Measurements from ENCODE around the gene INPP4B. TPM values are rescaled to one million over a fixed set of nuclear protein-coding genes. Genes with fewer than 3 reads are reported as not detected.
A peak's percentile ranks its signal among the peaks of the same experiment; 100 is the strongest.

The INPP4B gene
- total RNA-seq, 1 experiment from 2014 or later, result 53.7 TPM

- no peak for TF ChIP-seq EZH2 (IDR thresholded peaks at IDR 0.05; ENCODE audit: low read depth)
- TF ChIP-seq, protein P1, sequence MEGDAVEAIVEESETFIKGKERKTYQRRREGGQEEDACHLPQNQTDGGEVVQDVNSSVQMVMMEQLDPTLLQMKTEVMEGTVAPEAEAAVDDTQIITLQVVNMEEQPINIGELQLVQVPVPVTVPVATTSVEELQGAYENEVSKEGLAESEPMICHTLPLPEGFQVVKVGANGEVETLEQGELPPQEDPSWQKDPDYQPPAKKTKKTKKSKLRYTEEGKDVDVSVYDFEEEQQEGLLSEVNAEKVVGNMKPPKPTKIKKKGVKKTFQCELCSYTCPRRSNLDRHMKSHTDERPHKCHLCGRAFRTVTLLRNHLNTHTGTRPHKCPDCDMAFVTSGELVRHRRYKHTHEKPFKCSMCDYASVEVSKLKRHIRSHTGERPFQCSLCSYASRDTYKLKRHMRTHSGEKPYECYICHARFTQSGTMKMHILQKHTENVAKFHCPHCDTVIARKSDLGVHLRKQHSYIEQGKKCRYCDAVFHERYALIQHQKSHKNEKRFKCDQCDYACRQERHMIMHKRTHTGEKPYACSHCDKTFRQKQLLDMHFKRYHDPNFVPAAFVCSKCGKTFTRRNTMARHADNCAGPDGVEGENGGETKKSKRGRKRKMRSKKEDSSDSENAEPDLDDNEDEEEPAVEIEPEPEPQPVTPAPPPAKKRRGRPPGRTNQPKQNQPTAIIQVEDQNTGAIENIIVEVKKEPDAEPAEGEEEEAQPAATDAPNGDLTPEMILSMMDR (conservative IDR thresholded peaks at IDR 0.05), result no peak
- H3K4me3 ChIP-seq, result no peak overlapping the region
- peaks cover 14% of the 10 kb centered on the region; the same call in 1 of the 2 replicates for H3F3A ChIP-seq (ENCODE audit: insufficient read depth, low read depth)
- H2AFZ ChIP-seq, result no peak overlapping the region
- DNase-seq, result peak in 1 of 2 experiments; percentile 51
- no peaks in the 10 kb centered on the region for H3K9me3 ChIP-seq (ENCODE audit: insufficient read depth, low read depth)
- no peak overlapping the region for H3K4me2 ChIP-seq
- H3K9me2 ChIP-seq (ENCODE audit: insufficient read depth), result no peaks in the 10 kb centered on the region
- no peaks in the 10 kb centered on the region for H3K79me2 ChIP-seq (ENCODE audit: low read depth)
- CTCF ChIA-PET, result no interaction called here
- H3K4me1 ChIP-seq (replicated peaks; ENCODE audit: insufficient read depth), result peaks cover 32% of the 10 kb centered on the region
- no peaks in the 10 kb centered on the region for H3K36me3 ChIP-seq (ENCODE audit: low read depth)
- no TSS peak for BruUV-seq (replicated peaks)
- POLR2A ChIA-PET (ENCODE audit: unreplicated experiment), result interaction anchor here (0.6 to 0.7 kb wide), 2 partner anchors 127 to 180 kb away, joined by 3 to 4 read pairs; no protein-coding TSS in a partner anchor
- no peaks in the 10 kb centered on the region for H4K20me1 ChIP-seq (ENCODE audit: insufficient read depth)
- no peak overlapping the region for H3K27ac ChIP-seq
- no peaks in the 10 kb centered on the region for H3K27me3 ChIP-seq (ENCODE audit: insufficient read depth, low read depth)
- intact Hi-C loops (cut with micrococcal nuclease; ENCODE audit: unreplicated experiment), result no loop called here
Measured at GRCh38 chr4:142278663-142279062, 567.4 kb downstream of the INPP4B start.

DNA sequence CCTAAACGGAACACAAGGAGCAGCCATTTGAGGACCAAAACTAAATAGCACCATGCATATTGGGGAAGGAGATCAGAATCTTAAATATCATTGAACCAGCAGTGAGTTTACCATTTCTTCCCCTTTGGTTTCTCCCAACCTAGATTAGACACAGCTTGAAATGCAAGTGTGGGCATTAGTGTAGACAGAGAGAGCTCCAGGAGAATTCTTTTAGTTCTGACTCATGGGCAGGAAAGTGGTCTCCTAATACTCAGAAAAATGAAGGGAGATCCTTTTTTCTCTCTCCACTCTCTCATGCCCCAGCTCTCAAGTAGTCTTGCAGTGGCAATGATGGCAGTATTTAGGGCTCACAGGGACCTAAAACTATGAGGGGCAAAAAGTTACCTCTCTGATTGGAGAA, 567.9 kb downstream of the INPP4B start:
- CTCF ChIA-PET, result no interaction called here
- BruUV-seq (replicated peaks), result no TSS peak
- H3K9me2 ChIP-seq (ENCODE audit: insufficient read depth), result no peaks in the 10 kb centered on the region
- H4K20me1 ChIP-seq (ENCODE audit: insufficient read depth), result no peaks in the 10 kb centered on the region
- no peak overlapping the region for H3K4me2 ChIP-seq
- TF ChIP-seq, protein P1 (conservative IDR thresholded peaks at IDR 0.05), result no peak
- TF ChIP-seq EZH2 (IDR thresholded peaks at IDR 0.05; ENCODE audit: low read depth), result no peak
- no peak overlapping the region for H3K27ac ChIP-seq
- no peak overlapping the region for H3K4me3 ChIP-seq
- peaks cover 33% of the 10 kb centered on the region for H3K4me1 ChIP-seq (replicated peaks; ENCODE audit: insufficient read depth)
- no peak for DNase-seq
- no peaks in the 10 kb centered on the region for H3K9me3 ChIP-seq (ENCODE audit: insufficient read depth, low read depth)
- no peaks in the 10 kb centered on the region for H3K36me3 ChIP-seq (ENCODE audit: low read depth)
- H3F3A ChIP-seq (ENCODE audit: insufficient read depth, low read depth), result peaks cover 14% of the 10 kb centered on the region; the same call in 1 of the 2 replicates
- H3K79me2 ChIP-seq (ENCODE audit: low read depth), result no peaks in the 10 kb centered on the region
- intact Hi-C loops (cut with micrococcal nuclease; ENCODE audit: unreplicated experiment), result no loop called here
- POLR2A ChIA-PET (ENCODE audit: unreplicated experiment), result interaction anchor here (0.6 to 0.7 kb wide), 3 partner anchors 128 to 180 kb away, joined by 3 to 5 read pairs (median 4); no protein-coding TSS in a partner anchor
- H2AFZ ChIP-seq, result no peak overlapping the region
- H3K27me3 ChIP-seq (ENCODE audit: insufficient read depth, low read depth), result no peaks in the 10 kb centered on the region

- H3K36me3 ChIP-seq (ENCODE audit: low read depth), result 0 out of 2 replicates have a peak, but pooled peaks cover 7% of the 10 kb centered on the region
- peaks cover 8% of the 10 kb centered on the region; the same call in 1 of the 2 replicates for H3F3A ChIP-seq (ENCODE audit: insufficient read depth, low read depth)
- no peaks in the 10 kb centered on the region for H3K9me3 ChIP-seq (ENCODE audit: insufficient read depth, low read depth)
- ChIA-PET POLR2A (ENCODE audit: unreplicated experiment) (interaction anchor here (0.6 to 1.0 kb wide), 2 partner anchors 8 to 140 kb away, joined by 4 to 6 read pairs; no protein-coding TSS in a partner anchor), CTCF (interaction anchor here (0.7 kb wide), 1 partner anchor 928 kb away, joined by 3 read pairs; no protein-coding TSS in a partner anchor)
- H3K4me3 ChIP-seq, result no peak overlapping the region
- intact Hi-C loops (cut with micrococcal nuclease; ENCODE audit: unreplicated experiment), result loop anchor here (2.0 kb wide), 1 partner anchor 201 kb away; no protein-coding TSS in a partner anchor
- H3K27me3 ChIP-seq (ENCODE audit: insufficient read depth, low read depth), result no peaks in the 10 kb centered on the region
- BruUV-seq (replicated peaks), result no TSS peak
- H4K20me1 ChIP-seq (ENCODE audit: insufficient read depth), result no peaks in the 10 kb centered on the region
- no peak overlapping the region; the same call in 1 of the 2 replicates for H3K4me2 ChIP-seq
- H3K9me2 ChIP-seq (ENCODE audit: insufficient read depth), result no peaks in the 10 kb centered on the region
- H3K79me2 ChIP-seq (ENCODE audit: low read depth), result no peaks in the 10 kb centered on the region
- H3K4me1 ChIP-seq (replicated peaks; ENCODE audit: insufficient read depth), result peaks cover 18% of the 10 kb centered on the region
- no peak overlapping the region for H2AFZ ChIP-seq
- TF ChIP-seq, protein P1 (conservative IDR thresholded peaks at IDR 0.05), result no peak
- TF ChIP-seq EZH2 (IDR thresholded peaks at IDR 0.05; ENCODE audit: low read depth), result no peak
- peak in 1 of 2 experiments; percentile 57 for DNase-seq
- H3K27ac ChIP-seq, result peak overlapping the region; percentile 47
Measured at GRCh38 chr4:142274137-142274536, 572.0 kb downstream of the INPP4B start.
